Measurements from ENCODE around the gene MED29. TPM values are rescaled to one million over a fixed set of nuclear protein-coding genes. Genes with fewer than 3 reads are reported as not detected.
A peak's percentile ranks its signal among the peaks of the same experiment; 100 is the strongest.

MED29 gene
- total and polyA plus RNA-seq, 2 of the 13 experiments (the other 11 are each of a cell fraction or from before 2014, with no cell fraction given) = 14.0 to 19.7 TPM

DNA sequence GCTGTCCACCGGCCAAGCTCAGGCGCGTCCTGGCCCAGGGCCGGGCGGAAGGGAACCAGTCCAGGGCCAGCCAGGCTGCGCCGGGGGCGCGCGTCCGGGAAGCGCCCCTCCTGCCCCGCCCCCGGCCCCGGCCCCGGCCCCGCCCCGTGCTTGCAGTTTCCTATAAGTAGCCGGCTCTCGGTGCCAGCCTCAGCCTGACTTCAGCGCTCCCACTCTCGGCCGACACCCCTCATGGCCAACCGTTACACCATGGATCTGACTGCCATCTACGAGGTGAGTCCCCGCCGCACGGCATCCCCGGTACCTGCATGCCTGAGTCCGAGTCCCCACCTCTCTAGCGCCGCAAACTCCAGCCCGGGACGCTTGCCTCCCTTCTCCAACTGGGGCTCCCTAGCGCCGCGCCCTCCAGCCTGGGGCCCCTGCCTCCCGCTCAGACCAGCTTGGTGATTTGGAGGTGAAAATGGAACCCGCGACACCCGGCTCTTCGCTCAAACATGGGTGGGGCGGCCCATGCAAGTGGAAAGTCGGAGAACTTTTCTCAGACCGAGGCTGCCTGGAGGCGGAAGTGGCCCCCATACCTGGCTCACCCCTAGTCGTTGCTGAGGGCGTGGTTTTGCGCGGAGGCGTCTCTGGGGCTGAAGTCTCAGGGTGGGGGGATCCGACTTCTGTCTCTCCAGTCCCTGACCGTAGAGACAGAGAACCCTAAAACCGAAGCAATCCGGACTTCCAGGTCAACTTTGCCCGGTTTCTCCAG, 15.7 kb downstream of the MED29 start, which contains the start of gene ZFP36 (continued):
- TF ChIP-seq, protein P1, sequence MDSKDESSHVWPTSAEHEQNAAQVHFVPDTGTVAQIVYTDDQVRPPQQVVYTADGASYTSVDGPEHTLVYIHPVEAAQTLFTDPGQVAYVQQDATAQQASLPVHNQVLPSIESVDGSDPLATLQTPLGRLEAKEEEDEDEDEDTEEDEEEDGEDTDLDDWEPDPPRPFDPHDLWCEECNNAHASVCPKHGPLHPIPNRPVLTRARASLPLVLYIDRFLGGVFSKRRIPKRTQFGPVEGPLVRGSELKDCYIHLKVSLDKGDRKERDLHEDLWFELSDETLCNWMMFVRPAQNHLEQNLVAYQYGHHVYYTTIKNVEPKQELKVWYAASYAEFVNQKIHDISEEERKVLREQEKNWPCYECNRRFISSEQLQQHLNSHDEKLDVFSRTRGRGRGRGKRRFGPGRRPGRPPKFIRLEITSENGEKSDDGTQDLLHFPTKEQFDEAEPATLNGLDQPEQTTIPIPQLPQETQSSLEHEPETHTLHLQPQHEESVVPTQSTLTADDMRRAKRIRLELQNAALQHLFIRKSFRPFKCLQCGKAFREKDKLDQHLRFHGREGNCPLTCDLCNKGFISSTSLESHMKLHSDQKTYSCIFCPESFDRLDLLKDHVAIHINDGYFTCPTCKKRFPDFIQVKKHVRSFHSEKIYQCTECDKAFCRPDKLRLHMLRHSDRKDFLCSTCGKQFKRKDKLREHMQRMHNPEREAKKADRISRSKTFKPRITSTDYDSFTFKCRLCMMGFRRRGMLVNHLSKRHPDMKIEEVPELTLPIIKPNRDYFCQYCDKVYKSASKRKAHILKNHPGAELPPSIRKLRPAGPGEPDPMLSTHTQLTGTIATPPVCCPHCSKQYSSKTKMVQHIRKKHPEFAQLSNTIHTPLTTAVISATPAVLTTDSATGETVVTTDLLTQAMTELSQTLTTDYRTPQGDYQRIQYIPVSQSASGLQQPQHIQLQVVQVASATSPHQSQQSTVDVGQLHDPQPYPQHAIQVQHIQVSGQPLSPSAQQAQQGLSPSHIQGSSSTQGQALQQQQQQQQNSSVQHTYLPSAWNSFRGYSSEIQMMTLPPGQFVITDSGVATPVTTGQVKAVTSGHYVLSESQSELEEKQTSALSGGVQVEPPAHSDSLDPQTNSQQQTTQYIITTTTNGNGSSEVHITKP (CRISPR knock-in tag; IDR thresholded peaks at IDR 0.05; ENCODE audit: low read depth) = 0 out of 2 replicates have a peak, but pooled peaks have one; percentile 46
- TF ChIP-seq ZNF367 (CRISPR knock-in tag; IDR thresholded peaks at IDR 0.05; ENCODE audit: borderline replicate concordance) (no peak), CBX2 (IDR thresholded peaks at IDR 0.05; ENCODE audit: low read depth, low read length) (no peak), CBX2 (CRISPR knock-in tag; IDR thresholded peaks at IDR 0.05; ENCODE audit: low read depth) (no peak), XRCC5 (optimal IDR thresholded peaks at IDR 0.05; ENCODE audit: low read length) (peak; percentile 41), CREM (IDR thresholded peaks at IDR 0.05) (0 out of 2 replicates have a peak, but pooled peaks have one; percentile 12), CREM (CRISPR knock-in tag; IDR thresholded peaks at IDR 0.05) (no peak), DPF2 (CRISPR knock-in tag; IDR thresholded peaks at IDR 0.05; ENCODE audit: borderline replicate concordance, low read depth) (no peak), ZIK1 (CRISPR knock-in tag; IDR thresholded peaks at IDR 0.05; ENCODE audit: borderline replicate concordance, low read depth) (no peak), PHF21A (CRISPR knock-in tag; IDR thresholded peaks at IDR 0.05) (peak; percentile 54; the same call in 1 of the 2 replicates), ZNF501 (CRISPR knock-in tag; IDR thresholded peaks at IDR 0.05) (peak; percentile 87), SP140L (CRISPR knock-in tag; IDR thresholded peaks at IDR 0.05; ENCODE audit: borderline replicate concordance) (0 out of 2 replicates have a peak, but pooled peaks have one; percentile 28), DR1 (CRISPR knock-in tag; IDR thresholded peaks at IDR 0.05) (peak; percentile 93), ZNF564 (CRISPR knock-in tag; IDR thresholded peaks at IDR 0.05) (0 out of 2 replicates have a peak, but pooled peaks have one; percentile 58), MEF2D (CRISPR knock-in tag; IDR thresholded peaks at IDR 0.05) (peak; percentile 66; the same call in 1 of the 2 replicates), ZMYM4 (CRISPR knock-in tag; IDR thresholded peaks at IDR 0.05) (peak; percentile 33; the same call in 1 of the 2 replicates), POLR2AphosphoS5 (IDR thresholded peaks at IDR 0.05; ENCODE audit: low read depth, low read length) (peak; percentile 99), IRX3 (CRISPR knock-in tag; IDR thresholded peaks at IDR 0.05; ENCODE audit: borderline replicate concordance, low read depth) (no peak), ZHX1 (CRISPR knock-in tag; IDR thresholded peaks at IDR 0.05; ENCODE audit: low read depth) (no peak), NFATC3 (CRISPR knock-in tag; IDR thresholded peaks at IDR 0.05) (no peak), TCF7 (IDR thresholded peaks at IDR 0.05; ENCODE audit: low read depth) (no peak)
- TF ChIP-seq, protein P2, sequence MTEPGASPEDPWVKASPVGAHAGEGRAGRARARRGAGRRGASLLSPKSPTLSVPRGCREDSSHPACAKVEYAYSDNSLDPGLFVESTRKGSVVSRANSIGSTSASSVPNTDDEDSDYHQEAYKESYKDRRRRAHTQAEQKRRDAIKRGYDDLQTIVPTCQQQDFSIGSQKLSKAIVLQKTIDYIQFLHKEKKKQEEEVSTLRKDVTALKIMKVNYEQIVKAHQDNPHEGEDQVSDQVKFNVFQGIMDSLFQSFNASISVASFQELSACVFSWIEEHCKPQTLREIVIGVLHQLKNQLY (CRISPR knock-in tag; IDR thresholded peaks at IDR 0.05) = peak; percentile 32; the same call in 1 of the 2 replicates
- TF ChIP-seq, protein P3, sequence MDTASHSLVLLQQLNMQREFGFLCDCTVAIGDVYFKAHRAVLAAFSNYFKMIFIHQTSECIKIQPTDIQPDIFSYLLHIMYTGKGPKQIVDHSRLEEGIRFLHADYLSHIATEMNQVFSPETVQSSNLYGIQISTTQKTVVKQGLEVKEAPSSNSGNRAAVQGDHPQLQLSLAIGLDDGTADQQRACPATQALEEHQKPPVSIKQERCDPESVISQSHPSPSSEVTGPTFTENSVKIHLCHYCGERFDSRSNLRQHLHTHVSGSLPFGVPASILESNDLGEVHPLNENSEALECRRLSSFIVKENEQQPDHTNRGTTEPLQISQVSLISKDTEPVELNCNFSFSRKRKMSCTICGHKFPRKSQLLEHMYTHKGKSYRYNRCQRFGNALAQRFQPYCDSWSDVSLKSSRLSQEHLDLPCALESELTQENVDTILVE (CRISPR knock-in tag; IDR thresholded peaks at IDR 0.05) = no peak

Data from HepG2 (cell line).